Measurements from ENCODE around the gene VAPA. TPM values are rescaled to one million over a fixed set of nuclear protein-coding genes. Genes with fewer than 3 reads are reported as not detected.

The VAPA gene, protein sequence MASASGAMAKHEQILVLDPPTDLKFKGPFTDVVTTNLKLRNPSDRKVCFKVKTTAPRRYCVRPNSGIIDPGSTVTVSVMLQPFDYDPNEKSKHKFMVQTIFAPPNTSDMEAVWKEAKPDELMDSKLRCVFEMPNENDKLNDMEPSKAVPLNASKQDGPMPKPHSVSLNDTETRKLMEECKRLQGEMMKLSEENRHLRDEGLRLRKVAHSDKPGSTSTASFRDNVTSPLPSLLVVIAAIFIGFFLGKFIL
- 181 and 185 TPM in 2 replicates for polyA plus RNA-seq (2013)

DNA sequence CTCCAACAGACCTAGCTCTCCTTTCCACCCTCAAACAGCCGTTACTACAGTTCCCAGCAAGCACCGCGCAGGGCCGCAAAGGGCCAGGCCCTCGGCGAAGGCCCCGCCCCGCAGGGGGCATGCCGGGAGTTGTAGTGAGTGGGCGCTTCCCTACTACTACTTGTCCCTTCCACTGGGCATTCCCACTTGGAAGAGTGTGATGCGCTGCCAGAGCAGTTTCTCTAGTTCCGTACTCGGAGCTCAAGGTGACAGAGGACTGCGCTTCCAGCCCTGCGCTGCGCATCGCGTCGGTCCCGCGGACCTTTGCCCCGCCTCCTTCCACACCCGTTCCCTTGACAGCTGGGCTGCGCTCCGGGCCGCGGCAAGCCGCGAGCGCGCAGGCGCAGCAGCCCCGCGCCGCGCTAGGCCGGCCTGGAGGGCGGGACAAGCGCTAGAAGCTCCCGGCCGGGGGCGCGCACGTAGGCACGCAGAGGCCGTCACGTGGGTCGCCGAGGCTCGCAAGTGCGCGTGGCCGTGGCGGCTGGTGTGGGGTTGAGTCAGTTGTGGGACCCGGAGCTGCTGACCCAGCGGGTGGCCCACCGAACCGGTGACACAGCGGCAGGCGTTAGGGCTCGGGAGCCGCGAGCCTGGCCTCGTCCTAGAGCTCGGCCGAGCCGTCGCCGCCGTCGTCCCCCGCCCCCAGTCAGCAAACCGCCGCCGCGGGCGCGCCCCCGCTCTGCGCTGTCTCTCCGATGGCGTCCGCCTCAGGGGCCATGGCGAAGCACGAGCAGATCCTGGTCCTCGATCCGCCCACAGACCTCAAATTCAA, at the start of gene VAPA:
VAPA (plus strand) TSS at position 491 of the 808 bp plus-strand sequence; CDS start at position 732, 241 bp downstream.
- Histone ChIP-seq H2BK12ac (ENCODE audit: low read length) (peak within 1 kb of the TSS; percentile 50), H3K9ac (ENCODE audit: low read length) (peak within 1 kb of the TSS; percentile 91), H4K91ac (ENCODE audit: low read depth, low read length) (peak within 1 kb of the TSS; percentile 98), H2BK5ac (ENCODE audit: low read depth, low read length, poor library complexity) (peak within 1 kb of the TSS; percentile 95), H2AK5ac (ENCODE audit: low read length) (peak within 1 kb of the TSS; percentile 100), H3K9me3 (ENCODE audit: insufficient read depth, low read depth, low read length) (no peaks in the 10 kb centered on the region), H3K79me2 (ENCODE audit: control insufficient read depth, insufficient read depth, low read length, poor library complexity) (peaks cover 17% of the 10 kb centered on the region), H3K79me1 (ENCODE audit: low read length) (peaks cover 14% of the 10 kb centered on the region), H3K4me2 (ENCODE audit: low read length) (peak within 1 kb of the TSS; percentile 64), H3K4me3 (ENCODE audit: low read depth, low read length) (peak within 1 kb of the TSS; percentile 96), H2AFZ (ENCODE audit: insufficient read depth, low read length, poor library complexity) (peak within 1 kb of the TSS; percentile 89), H3K4ac (ENCODE audit: low read depth, low read length) (peak within 1 kb of the TSS; percentile 100), H3K36me3 (ENCODE audit: control insufficient read depth in 1 of 2, insufficient read depth in 2 of 2, low read length in 2 of 2) (no peaks in the 10 kb centered on the region), H3K27me3 (ENCODE audit: insufficient read depth, low read length) (no peaks in the 10 kb centered on the region), H4K8ac (ENCODE audit: low read depth, low read length) (peak within 1 kb of the TSS; percentile 90), H4K12ac (ENCODE audit: low read depth, low read length) (peak within 1 kb of the TSS; percentile 86), H3K14ac (ENCODE audit: low read length) (peak within 1 kb of the TSS; percentile 100), H3K27ac (ENCODE audit: low read depth, low read length) (peak within 1 kb of the TSS; percentile 90), H3K18ac (ENCODE audit: low read length) (peak within 1 kb of the TSS; percentile 94), H3K4me1 (ENCODE audit: control insufficient read depth in 1 of 2, insufficient read depth in 2 of 2, low read length in 2 of 2) (peaks cover 6% of the 10 kb centered on the region in 2 experiments), H3K23ac (ENCODE audit: low read length) (no peak within 1 kb of the TSS), H2BK120ac (ENCODE audit: insufficient read depth, low read length, poor library complexity) (peak within 1 kb of the TSS; percentile 95)
- DNase-seq = peak; percentile 98 to 99
- WGBS (ENCODE audit: extremely low coverage, insufficient coverage, insufficient read length) = no CpG with 5 or more reads among the region's 87 CpGs

DNA sequence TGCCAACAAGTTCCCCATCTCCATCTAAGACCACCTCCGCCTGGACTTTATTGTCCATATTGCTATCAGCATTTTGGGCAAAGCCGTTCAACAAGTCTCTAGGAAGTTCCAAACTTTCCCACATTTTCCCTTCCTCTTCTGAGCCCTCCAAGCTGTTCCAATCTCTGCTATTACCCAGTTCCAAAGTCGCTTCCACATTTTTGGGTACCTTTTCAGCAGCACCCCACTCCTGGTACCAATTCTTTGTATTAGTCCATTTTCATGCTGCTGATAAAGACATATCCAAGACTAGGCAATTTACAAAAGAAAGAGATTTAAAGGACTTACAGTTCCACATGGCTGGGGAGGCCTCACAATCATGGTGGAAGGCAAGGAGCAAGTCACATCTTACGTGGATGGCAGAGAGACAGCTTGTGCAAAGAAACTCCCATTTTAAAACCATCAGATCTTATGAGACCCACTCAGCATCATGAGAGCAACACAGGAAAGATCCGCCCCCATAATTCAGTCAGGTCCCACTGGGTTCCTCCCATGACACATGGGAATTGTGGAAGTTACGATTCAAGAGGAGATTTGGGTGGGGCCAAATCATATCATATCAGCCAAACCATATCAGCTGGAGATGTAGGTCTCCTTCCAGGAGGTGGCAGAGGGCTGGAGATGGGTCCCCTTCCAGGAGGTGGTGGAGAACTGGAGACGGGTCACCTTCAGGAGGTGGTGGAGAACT, 47.9 kb upstream of the VAPA start:
- no peak overlapping the region for H4K8ac ChIP-seq (ENCODE audit: low read depth, low read length)
- H2BK5ac ChIP-seq (ENCODE audit: low read depth, low read length, poor library complexity) = no peak overlapping the region
- H2AK5ac ChIP-seq (ENCODE audit: low read length) = no peak overlapping the region
- H4K91ac ChIP-seq (ENCODE audit: low read depth, low read length) = no peak overlapping the region
- no peak overlapping the region for H3K27ac ChIP-seq (ENCODE audit: low read depth, low read length)
- DNase-seq = no peak
- no CpG with 5 or more reads among the region's 7 CpGs for WGBS (ENCODE audit: extremely low coverage, insufficient coverage, insufficient read length)
- H3K27me3 ChIP-seq (ENCODE audit: insufficient read depth, low read length) = no peaks in the 10 kb centered on the region
- H3K4me2 ChIP-seq (ENCODE audit: low read length) = no peak overlapping the region
- no peak overlapping the region for H3K14ac ChIP-seq (ENCODE audit: low read length)
- no peak overlapping the region for H3K4ac ChIP-seq (ENCODE audit: low read depth, low read length)
- no peaks in the 10 kb centered on the region for H3K79me2 ChIP-seq (ENCODE audit: control insufficient read depth, insufficient read depth, low read length, poor library complexity)
- H3K36me3 ChIP-seq (ENCODE audit: control insufficient read depth in 1 of 2, insufficient read depth in 2 of 2, low read length in 2 of 2) = peaks cover 8 to 26% of the 10 kb centered on the region in 2 experiments
- H3K18ac ChIP-seq (ENCODE audit: low read length) = no peak overlapping the region
- peaks cover 13% of the 10 kb centered on the region for H3K9me3 ChIP-seq (ENCODE audit: insufficient read depth, low read depth, low read length)
- H3K9ac ChIP-seq (ENCODE audit: low read length) = no peak overlapping the region
- peaks cover 9% of the 10 kb centered on the region for H3K79me1 ChIP-seq (ENCODE audit: low read length)
- H3K4me3 ChIP-seq (ENCODE audit: low read depth, low read length) = no peak overlapping the region
- no peak overlapping the region for H4K12ac ChIP-seq (ENCODE audit: low read depth, low read length)
- H3K23ac ChIP-seq (ENCODE audit: low read length) = no peak overlapping the region
- peaks cover 7 to 24% of the 10 kb centered on the region in 2 experiments for H3K4me1 ChIP-seq (ENCODE audit: control insufficient read depth in 1 of 2, insufficient read depth in 2 of 2, low read length in 2 of 2)
- H2BK12ac ChIP-seq (ENCODE audit: low read length) = no peak overlapping the region
- H2BK120ac ChIP-seq (ENCODE audit: insufficient read depth, low read length, poor library complexity) = no peak overlapping the region
- no peak overlapping the region for H2AFZ ChIP-seq (ENCODE audit: insufficient read depth, low read length, poor library complexity)

DNA sequence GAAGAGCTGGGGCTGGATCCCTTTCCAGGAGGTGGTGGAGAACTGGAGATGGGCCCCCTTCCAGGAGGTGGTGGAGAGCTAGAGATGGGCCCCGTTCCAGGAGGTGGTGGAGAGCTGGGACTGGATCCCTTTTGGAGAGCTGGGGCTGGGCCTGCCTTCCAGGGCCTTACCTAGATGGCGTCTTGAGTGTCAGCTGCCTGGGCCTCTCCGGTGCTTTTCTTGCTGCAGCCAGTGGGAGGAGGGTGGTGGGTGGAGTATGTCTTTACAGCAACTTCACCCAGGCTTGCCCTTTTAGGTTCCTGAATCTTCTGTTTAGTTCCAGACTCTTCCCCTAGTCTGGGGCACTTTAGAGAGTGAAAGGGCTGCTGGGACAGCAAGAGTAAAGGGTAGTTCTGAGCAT, 47.2 kb upstream of the VAPA start:
- no peaks in the 10 kb centered on the region for H3K79me2 ChIP-seq (ENCODE audit: control insufficient read depth, insufficient read depth, low read length, poor library complexity)
- H2AK5ac ChIP-seq (ENCODE audit: low read length) = no peak overlapping the region
- DNase-seq = no peak
- no peak overlapping the region for H3K14ac ChIP-seq (ENCODE audit: low read length)
- peaks cover 13% of the 10 kb centered on the region for H3K9me3 ChIP-seq (ENCODE audit: insufficient read depth, low read depth, low read length)
- no peak overlapping the region for H2AFZ ChIP-seq (ENCODE audit: insufficient read depth, low read length, poor library complexity)
- H3K18ac ChIP-seq (ENCODE audit: low read length) = peak overlapping the region; percentile 38
- peaks cover 11% of the 10 kb centered on the region for H3K79me1 ChIP-seq (ENCODE audit: low read length)
- H3K4ac ChIP-seq (ENCODE audit: low read depth, low read length) = no peak overlapping the region
- H4K91ac ChIP-seq (ENCODE audit: low read depth, low read length) = no peak overlapping the region
- no CpG with 5 or more reads among the region's 3 CpGs for WGBS (ENCODE audit: extremely low coverage, insufficient coverage, insufficient read length)
- peaks cover 7 to 28% of the 10 kb centered on the region in 2 experiments for H3K4me1 ChIP-seq (ENCODE audit: control insufficient read depth in 1 of 2, insufficient read depth in 2 of 2, low read length in 2 of 2)
- H4K8ac ChIP-seq (ENCODE audit: low read depth, low read length) = peak overlapping the region; percentile 49
- H3K4me3 ChIP-seq (ENCODE audit: low read depth, low read length) = no peak overlapping the region
- H4K12ac ChIP-seq (ENCODE audit: low read depth, low read length) = no peak overlapping the region
- H2BK5ac ChIP-seq (ENCODE audit: low read depth, low read length, poor library complexity) = no peak overlapping the region
- no peaks in the 10 kb centered on the region for H3K27me3 ChIP-seq (ENCODE audit: insufficient read depth, low read length)
- H3K36me3 ChIP-seq (ENCODE audit: control insufficient read depth in 1 of 2, insufficient read depth in 2 of 2, low read length in 2 of 2) = peaks cover 8 to 21% of the 10 kb centered on the region in 2 experiments
- H2BK120ac ChIP-seq (ENCODE audit: insufficient read depth, low read length, poor library complexity) = no peak overlapping the region
- H3K9ac ChIP-seq (ENCODE audit: low read length) = no peak overlapping the region
- H3K27ac ChIP-seq (ENCODE audit: low read depth, low read length) = no peak overlapping the region
- peak overlapping the region; percentile 51 for H2BK12ac ChIP-seq (ENCODE audit: low read length)
- no peak overlapping the region for H3K23ac ChIP-seq (ENCODE audit: low read length)
- no peak overlapping the region for H3K4me2 ChIP-seq (ENCODE audit: low read length)

DNA sequence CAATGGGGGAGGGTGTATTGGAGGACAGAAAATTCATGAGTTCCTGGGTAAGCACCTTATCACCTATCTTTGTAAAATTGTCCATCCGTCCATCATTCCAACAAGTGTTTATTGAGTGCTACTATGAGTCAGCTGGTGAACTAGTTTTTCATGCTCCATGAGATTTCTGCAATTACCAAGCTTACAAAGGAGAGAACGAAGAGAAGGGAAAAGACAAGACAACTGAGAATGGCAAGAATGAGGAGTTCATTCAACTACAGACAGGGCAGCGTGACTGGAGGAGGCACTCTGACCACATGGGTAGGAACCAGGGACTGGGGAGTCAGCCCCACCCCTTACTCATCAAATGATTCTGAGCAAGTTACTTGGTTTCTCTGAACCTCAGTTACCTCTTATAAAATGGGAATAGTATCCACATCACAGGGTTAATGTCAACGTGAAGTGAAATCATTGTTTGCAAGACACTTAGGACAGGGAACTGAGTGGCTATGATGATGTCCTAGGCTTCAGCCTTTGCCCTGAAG, 46.7 kb upstream of the VAPA start:
- Histone ChIP-seq H3K79me2 (ENCODE audit: control insufficient read depth, insufficient read depth, low read length, poor library complexity) (no peaks in the 10 kb centered on the region), H4K8ac (ENCODE audit: low read depth, low read length) (no peak overlapping the region), H3K14ac (ENCODE audit: low read length) (no peak overlapping the region), H3K23ac (ENCODE audit: low read length) (no peak overlapping the region), H3K4me2 (ENCODE audit: low read length) (no peak overlapping the region), H2BK5ac (ENCODE audit: low read depth, low read length, poor library complexity) (no peak overlapping the region), H3K9ac (ENCODE audit: low read length) (no peak overlapping the region), H2AFZ (ENCODE audit: insufficient read depth, low read length, poor library complexity) (no peak overlapping the region), H4K91ac (ENCODE audit: low read depth, low read length) (no peak overlapping the region), H3K36me3 (ENCODE audit: control insufficient read depth in 1 of 2, insufficient read depth in 2 of 2, low read length in 2 of 2) (peaks cover 8 to 16% of the 10 kb centered on the region in 2 experiments), H3K27me3 (ENCODE audit: insufficient read depth, low read length) (no peaks in the 10 kb centered on the region), H2BK12ac (ENCODE audit: low read length) (no peak overlapping the region), H3K4me3 (ENCODE audit: low read depth, low read length) (no peak overlapping the region), H3K18ac (ENCODE audit: low read length) (no peak overlapping the region), H2BK120ac (ENCODE audit: insufficient read depth, low read length, poor library complexity) (no peak overlapping the region), H3K9me3 (ENCODE audit: insufficient read depth, low read depth, low read length) (peaks cover 13% of the 10 kb centered on the region), H3K4me1 (ENCODE audit: control insufficient read depth in 1 of 2, insufficient read depth in 2 of 2, low read length in 2 of 2) (peaks cover 7 to 28% of the 10 kb centered on the region in 2 experiments), H3K79me1 (ENCODE audit: low read length) (peaks cover 11% of the 10 kb centered on the region), H3K4ac (ENCODE audit: low read depth, low read length) (no peak overlapping the region), H2AK5ac (ENCODE audit: low read length) (no peak overlapping the region), H4K12ac (ENCODE audit: low read depth, low read length) (no peak overlapping the region), H3K27ac (ENCODE audit: low read depth, low read length) (no peak overlapping the region)
- WGBS (ENCODE audit: extremely low coverage, insufficient coverage, insufficient read length) = no CpG with 5 or more reads among the region's 4 CpGs
- DNase-seq = peak; percentile 55 to 84
